A549 (cell line): ENCODE results near the gene CBFA2T3.

ENCODE experiments used
- FOSB ChIP-seq: fragments of 250-450 bp; sonication (Bioruptor Pico); IDR thresholded peaks from 2 replicates; pipeline ENCODE4 v1.5.0; 2020; ENCODE audit warnings: mild to moderate bottlenecking, moderate library complexity
- HOXA7 ChIP-seq: fragments of 250-450 bp; sonication (Bioruptor Pico); IDR thresholded peaks from 2 replicates; pipeline ENCODE4 v1.5.0; 2020; ENCODE audit warnings: mild to moderate bottlenecking, moderate library complexity
- POLR2A ChIP-seq: IDR thresholded peaks from 2 replicates; pipeline ENCODE4 v1.6.1; 2012; ENCODE audit warnings: mild to moderate bottlenecking, low read length
- RAD21 ChIP-seq, 2 experiments: fragments of >200 bp in 1 of 2; sonication (Bioruptor Twin) in 1 of 2; formaldehyde crosslinking in 1 of 2; IDR thresholded peaks in 1 of 2; conservative IDR thresholded peaks in 1 of 2; 2 replicates in 1 of 2; 3 replicates in 1 of 2; pipeline ENCODE4 v1.6.1; 2012 to 2018; ENCODE audit warnings: inconsistent platforms in 1 of 2
- SREBF2 ChIP-seq: fragments of 450-650 bp; IDR thresholded peaks from 2 replicates; pipeline ENCODE4 v1.6.1; 2014; ENCODE audit warnings: mild to moderate bottlenecking, moderate library complexity
- TF ChIP-seq, protein P1 (sequence below): fragments of 450-650 bp; IDR thresholded peaks from 2 replicates; pipeline ENCODE4 v1.6.1; 2014; ENCODE audit warnings: antibody characterized with exemption
- TF ChIP-seq, protein P2 (sequence below): fragments of >200 bp; sonication (Bioruptor Twin); formaldehyde crosslinking; IDR thresholded peaks from 3 replicates; pipeline ENCODE4 v1.5.1; 2016

DNA sequence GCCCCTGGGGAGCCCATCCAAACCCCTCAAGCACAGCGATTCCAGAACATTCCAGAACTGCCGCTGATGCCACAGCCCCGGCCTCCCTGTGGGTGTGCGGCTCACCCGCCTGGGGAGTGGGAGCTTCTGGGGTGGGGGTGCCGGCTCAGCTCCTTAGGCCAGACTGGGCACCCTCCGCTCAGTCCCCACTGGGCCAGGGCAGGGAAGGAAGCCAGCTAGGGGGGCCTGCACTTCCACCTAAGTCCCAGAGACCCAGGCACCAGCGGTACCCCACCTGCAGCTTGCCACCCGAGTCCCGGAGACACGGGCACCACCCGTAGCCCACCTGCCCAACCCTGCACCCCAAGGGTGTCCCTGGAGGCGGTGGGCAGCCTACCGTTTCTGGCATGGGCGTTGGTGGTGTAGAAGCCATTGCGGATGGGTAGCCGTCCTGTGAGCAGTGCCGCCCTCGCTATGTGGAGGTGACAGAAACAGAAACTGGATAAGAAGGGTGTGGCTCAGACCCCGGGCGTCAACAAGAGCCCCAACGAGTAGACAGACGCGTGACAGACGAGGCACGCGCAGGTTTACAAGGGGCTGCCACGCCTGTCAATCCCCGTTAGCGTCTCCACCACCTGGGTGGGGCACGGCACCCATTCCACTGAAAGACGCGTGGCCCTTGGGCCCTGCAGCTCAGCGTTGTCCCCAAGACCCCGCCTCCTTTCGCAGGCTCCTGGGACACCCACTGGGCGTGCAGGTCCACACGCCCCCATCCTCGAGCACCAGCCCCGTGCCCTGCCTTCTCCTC, 135.3 kb downstream of the CBFA2T3 start:
- TF ChIP-seq, protein P1, sequence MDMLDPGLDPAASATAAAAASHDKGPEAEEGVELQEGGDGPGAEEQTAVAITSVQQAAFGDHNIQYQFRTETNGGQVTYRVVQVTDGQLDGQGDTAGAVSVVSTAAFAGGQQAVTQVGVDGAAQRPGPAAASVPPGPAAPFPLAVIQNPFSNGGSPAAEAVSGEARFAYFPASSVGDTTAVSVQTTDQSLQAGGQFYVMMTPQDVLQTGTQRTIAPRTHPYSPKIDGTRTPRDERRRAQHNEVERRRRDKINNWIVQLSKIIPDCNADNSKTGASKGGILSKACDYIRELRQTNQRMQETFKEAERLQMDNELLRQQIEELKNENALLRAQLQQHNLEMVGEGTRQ = no peak
- TF ChIP-seq SREBF2 (no peak), POLR2A (no peak), RAD21 (conservative IDR thresholded peaks at IDR 0.05 in 1 of 2, IDR thresholded peaks at IDR 0.05 in 1 of 2) (no peak), FOSB (CRISPR knock-in tag) (no peak), HOXA7 (CRISPR knock-in tag) (no peak)
- TF ChIP-seq, protein P2, sequence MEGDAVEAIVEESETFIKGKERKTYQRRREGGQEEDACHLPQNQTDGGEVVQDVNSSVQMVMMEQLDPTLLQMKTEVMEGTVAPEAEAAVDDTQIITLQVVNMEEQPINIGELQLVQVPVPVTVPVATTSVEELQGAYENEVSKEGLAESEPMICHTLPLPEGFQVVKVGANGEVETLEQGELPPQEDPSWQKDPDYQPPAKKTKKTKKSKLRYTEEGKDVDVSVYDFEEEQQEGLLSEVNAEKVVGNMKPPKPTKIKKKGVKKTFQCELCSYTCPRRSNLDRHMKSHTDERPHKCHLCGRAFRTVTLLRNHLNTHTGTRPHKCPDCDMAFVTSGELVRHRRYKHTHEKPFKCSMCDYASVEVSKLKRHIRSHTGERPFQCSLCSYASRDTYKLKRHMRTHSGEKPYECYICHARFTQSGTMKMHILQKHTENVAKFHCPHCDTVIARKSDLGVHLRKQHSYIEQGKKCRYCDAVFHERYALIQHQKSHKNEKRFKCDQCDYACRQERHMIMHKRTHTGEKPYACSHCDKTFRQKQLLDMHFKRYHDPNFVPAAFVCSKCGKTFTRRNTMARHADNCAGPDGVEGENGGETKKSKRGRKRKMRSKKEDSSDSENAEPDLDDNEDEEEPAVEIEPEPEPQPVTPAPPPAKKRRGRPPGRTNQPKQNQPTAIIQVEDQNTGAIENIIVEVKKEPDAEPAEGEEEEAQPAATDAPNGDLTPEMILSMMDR = no peak
